HG03442 (cell line): Measurements from ENCODE around the gene CREB3.

ENCODE experiments used
- ATAC-seq: cut with Tn5 transposase; IDR thresholded peaks from one replicate; pipeline ENCODE4 v1.9.1; 2021; ENCODE audit warnings: mild to moderate bottlenecking, moderate library complexity; ENCODE audit not compliant: unreplicated experiment

Gene CREB3

DNA sequence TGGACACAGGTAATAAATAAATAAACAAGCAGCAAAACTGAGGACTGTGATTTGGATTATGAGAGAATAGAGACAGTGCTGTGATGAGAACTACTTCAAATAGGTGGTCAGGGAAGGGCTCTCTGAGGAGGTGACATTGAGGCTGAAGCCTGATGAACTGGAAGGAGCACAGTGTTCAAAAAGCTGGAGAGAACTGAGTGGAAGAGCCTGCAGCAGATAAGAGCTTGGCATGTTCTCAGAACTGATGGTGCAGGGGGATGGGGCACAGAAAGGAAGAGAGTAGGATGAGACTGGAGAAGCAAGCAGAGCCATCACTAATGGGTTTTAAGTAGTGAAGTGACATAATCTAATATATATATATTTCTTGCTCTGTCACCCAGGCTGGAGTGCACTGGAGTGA lies 31.5 kb upstream of the CREB3 start:
- no peak for ATAC-seq

DNA sequence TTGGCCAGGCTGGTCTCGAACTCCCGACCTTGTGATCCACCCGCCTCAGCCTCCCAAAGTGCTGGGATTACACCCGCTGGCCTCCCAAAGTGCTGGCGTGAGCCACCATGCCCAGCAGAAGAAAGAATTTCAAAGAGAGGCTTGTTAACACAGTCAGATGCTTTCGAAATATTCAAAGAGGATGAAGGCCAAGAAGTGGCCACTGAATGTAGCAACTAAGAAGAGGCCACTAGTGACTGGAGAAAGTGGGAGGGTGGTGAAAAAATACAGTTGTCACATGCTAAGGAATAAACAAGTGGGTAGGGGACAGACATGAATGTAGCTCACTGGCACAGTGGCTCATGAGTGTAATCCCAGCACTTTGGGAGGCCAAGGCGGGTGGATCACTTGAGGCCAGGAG lies 29.8 kb upstream of the CREB3 start:
- ATAC-seq, result no peak

DNA sequence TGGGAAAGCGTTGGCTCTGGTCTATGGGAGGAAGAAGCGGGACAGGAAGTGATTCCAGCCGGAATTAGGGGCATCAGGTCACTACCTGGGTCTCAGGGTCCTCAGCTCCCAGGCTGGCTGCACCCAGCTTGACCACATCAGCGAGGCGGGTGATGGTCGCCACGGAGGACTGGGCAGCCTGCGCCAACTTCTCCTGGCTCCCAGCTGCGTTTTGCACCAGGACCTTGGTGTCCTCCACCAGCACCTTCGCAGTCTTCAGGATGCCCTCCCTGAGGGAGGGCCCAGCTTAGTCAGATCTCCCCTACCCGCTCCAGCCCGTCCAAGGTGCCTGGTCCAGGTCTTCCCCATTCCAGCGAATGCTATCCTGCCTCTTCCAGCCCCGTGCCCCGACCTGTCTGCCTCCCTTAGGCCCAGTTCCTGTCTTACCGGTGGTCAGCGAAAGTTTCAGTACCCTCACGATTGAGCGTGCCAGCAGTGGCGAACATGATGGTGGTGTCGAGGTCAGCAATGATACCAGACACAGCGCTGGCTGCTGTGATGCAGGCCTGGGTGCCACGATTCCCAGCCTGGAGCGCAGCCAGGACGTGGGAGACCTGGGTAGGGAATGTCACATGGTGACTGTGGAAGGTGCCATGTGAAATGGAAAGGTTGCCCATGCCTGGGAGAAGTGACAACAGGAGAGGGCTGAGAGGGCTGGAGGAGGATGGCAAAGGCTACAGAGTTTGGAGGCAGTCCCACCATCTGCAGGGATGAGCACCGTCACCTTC lies 28.4 kb upstream of the CREB3 start:
- no peak for ATAC-seq

DNA sequence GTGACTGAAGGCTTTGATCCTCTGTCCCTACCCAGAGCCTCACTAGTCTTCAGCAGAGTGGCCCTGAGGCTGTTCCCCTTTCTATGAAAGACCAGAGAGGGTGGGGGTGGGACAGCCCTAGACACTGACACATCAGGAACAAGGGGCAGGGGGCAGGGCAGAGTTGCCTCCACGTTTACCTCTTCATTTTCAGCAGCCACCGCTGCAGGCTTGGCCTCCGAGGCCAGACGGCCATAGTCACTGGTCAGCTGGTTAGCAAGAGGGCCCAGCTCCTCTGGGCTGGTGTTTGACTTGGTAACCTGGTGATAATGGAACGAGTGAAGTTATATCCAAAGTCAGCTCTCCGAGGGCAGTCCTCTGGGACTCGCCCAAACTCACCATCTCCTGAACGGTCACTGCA lies 27.1 kb upstream of the CREB3 start:
- ATAC-seq, result no peak

DNA sequence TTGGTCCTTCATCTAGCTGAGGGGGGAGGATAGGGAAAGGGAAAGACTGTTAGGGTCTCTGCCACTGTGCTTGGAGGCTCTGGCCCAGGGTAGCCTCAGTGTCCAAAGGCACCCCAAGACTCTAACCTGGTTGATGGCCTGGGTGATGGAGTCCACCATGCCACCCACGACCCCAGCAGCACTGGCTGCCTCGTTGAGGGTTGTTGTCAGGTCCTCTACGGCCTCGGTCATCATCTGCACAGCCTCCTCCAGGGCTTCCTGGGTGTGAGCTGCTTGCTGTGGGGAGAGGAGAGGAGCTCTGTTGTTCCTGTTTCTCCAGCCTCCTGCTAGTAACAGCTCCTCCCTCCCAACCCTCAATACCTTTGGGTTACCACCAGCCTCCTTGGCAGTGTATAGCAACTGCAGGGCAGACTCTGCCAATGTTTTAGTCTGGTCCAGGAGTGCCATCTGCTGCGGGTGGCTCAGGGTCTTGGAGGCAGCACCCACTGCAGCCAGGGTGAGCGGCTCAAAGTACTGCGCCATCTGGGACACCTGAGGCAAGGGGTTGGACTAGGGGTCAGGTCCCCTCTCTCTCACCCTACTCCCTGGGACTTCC lies 26.5 kb upstream of the CREB3 start:
- no peak for ATAC-seq

DNA sequence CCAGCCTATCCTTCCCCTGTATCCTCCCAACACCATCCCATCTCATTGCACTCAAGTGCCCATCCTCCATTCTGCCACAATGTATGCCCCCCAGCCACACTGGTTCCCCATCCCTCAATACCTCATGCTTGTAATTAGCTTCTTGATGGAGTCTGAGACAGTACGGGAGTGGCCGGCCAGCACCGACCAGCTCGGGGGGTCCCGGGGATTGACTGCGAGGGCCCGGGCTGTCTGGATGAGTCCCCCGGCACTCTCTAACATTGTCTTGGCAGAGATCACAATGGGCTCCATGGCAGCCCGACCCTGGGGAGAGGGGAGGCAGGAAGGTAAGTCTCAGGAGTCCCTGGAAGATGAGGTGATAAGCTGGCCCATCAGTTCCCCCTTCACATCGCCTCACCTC lies 25.5 kb upstream of the CREB3 start:
- ATAC-seq, result no peak

DNA sequence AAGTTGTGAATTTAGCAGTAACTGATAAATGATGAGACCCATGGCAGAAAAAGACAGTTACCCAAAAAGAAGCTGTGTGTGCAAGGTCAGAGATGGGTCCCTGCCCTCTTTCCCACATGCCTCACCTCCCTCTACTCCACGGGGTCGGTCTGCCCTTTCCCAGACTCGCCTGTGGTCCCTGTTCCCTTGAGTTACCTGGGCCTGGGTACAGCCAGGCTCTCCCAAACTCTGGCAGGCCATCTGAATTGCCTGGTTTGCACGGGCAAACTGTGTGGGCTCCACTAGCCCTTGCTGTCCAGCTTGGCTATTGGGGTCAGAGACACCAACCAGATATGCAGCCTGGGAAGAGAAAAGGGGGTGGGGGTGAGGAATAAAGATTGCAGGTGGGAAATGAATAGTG lies 24.3 kb upstream of the CREB3 start:
- no peak for ATAC-seq

DNA sequence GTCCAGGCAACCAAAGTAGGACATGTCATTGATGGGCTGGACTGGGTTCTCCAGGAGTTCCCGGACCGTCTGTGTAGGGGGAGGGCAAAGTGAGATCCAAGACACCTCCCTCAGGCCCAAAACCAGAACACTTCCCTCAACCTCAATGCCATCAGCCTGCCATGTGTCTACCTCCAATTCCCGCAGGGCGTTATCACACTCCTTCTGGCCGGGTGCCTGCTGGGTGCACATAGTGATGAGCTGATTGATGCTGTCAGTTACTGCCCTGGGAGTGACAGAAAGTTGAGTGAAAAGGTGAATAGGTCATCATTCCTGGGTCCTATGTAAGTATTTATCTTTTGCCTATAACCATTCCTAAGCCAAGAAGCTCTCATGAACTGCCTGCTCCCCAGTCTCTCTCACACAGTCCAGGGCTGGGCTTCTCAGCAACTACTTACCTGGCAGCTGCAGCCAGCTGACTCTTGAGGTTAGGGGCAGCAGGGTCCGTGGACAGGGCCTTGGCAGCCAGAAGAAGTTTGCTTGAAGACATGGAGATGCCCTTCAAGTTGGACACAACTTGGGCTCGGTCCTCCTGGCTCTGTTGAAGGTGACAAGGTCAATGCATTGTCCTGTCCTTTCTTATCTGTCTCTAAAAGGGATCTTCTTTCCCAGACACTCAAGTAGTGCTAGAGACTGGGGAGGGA lies 21.5 kb upstream of the CREB3 start:
- ATAC-seq, result no peak

DNA sequence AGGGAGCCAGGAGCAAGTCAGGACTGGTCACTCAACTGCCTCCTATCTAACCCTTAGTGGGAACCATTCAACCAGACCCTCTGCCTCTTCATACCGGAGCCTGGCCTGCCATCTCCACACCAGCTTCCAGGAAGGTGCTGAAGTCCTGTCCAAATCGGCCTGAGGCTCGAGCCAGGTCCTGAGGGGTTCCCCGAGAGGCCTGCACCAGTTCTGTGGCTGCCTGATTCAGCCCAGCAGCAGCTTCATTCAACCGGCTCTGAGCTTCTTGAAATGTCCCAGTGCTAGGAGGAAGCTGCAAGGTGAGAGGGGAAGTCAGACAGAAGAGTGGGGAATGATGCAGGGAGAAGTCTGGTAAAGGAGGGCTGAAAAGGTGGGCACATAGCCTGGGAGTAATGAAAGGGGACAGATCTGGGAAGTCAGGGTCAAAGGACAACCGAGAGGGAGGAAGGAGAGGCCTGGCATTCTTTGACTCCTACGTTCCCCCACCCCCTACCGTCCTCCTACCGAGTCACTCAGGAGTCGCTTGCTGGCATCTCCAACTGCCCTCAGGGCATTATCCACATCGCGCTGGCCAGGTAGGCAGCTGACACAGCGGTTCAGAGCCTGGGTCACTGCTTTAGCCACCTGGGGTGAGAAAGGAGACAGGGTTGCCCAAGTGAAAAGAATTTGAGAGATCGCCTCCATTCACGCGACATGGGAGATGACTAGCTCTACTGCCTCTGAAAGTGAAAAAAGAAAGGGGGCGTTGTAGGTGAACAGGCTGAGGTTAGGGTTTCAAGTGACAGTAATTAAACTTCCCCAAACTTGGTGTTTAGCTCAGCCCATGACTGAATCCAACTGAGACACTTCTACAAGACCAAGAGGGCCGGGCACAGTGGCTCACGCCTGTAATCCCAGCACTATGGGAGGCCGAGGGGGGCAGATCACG lies 20.7 kb upstream of the CREB3 start:
- ATAC-seq, result no peak

DNA sequence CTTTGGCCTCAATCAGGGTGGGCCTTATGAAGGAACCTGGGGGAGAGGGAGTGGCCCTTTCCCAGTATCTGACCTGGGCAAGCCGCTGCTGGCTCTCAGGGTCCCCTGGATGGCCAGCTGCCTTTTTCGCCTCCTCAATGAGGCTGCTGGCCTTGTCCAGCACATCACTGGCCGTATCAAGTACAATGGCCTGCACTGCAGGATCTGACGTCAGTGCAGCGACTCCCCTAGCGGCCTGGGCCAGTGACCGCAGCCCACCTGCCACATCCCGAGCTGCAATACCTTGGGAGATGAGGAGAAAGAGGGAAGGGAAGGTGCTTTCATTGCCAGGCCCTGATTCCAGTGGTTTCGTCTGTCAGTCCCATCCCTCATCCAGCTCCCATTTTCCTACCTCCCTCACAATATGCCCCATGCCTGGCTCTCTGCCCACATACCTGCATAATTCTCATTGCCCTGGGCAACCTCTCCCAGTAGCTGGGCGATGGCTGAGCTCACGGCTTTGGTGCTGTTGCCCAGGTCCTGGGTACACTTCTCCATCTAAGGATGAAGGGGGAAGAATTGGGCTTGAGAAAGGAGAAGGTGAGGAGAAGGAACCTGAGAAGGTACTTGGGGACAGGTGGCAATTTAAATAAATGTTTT lies 19.6 kb upstream of the CREB3 start:
- no peak for ATAC-seq

DNA sequence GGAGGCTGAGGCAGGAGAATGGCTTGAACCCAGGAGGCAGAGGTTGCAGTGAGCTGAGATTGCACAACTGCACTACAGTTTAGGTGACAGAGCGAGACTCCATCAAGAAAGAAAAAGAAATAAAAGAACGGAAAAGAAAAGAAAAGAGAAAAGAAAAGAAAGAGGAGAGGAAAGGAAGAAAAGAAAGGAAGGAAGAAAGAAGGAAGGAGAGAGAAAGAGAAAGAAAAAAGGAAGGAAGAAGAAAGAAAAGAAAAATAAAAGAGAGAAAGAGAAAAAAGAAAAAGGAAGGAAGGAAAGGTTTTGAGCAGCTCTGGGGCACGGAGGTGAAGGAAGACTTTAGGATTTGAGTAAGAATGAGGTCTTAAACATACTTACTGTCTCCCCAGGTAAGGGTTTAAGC lies 18.9 kb upstream of the CREB3 start:
- ATAC-seq, result no peak

DNA sequence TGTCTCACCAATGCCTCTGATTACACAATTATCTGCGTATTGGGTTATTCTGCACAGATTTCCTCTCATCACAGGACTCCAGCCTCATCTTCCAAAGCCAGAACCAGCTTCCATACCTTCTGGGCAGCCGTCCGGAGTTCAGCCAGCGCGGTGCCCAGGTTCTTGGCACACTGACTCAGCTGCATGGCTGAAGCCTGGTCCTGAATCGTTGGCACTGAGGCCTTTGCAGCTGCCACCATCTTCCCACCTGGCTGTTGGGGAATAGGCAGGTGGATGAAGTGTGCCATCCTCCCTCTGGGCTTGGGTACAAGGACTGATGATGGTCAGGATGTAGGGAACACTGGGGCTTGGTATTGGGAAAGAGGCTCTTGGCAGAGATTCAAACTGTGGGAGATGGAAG lies 18.3 kb upstream of the CREB3 start:
- ATAC-seq, result no peak

DNA sequence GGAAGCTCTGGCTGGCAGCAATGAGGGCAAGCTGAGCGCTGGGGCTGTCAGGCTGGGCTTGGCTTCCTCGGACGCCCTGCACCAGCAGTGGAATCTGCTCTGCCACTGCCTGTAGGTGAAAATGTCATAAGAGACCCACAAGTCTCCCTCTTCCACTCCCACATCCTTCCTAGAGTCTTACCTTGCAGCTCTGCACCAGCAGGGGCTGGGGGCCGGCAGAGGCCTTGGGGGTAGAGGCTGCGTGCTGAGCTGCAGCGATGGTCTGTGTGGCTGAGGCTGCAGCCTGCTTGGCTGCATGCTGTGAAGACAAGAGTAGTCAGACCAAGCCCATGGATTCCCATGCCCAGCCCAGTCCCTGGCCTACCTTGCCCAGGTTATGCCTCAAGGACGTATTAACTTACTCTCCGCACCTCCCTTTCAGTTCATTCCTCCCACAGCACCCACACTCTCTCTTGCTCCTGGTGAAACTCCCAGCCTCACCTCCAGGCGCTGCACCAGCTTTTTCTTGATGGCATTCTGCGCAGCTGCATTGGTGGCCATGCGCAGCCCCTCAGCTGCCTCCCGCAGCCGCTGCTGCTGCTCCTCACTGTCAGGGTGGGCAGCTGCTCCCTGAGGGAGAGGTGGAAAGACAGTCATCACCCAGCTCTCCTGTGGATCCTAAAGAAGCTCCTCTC lies 17.8 kb upstream of the CREB3 start:
- no peak for ATAC-seq

DNA sequence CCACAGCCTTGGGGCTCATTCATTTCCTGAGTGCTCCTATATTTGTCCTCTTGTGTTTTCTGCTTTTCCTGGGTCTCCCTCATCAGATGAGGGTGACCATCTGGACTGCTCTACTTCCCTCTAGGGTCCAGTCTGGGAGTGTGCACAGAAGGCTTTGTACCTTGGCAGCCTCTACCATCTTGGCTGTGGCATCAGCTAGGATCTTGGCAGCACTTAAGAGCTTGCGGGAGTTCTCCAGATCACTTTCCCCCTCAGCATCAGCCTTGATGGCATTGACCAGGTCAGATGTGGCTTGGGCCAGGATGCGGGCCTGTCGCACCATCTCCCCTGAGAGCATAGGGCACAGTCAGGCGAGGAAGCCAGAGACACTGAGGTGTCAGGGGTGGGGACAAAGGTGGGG lies 16.2 kb upstream of the CREB3 start:
- no peak for ATAC-seq

DNA sequence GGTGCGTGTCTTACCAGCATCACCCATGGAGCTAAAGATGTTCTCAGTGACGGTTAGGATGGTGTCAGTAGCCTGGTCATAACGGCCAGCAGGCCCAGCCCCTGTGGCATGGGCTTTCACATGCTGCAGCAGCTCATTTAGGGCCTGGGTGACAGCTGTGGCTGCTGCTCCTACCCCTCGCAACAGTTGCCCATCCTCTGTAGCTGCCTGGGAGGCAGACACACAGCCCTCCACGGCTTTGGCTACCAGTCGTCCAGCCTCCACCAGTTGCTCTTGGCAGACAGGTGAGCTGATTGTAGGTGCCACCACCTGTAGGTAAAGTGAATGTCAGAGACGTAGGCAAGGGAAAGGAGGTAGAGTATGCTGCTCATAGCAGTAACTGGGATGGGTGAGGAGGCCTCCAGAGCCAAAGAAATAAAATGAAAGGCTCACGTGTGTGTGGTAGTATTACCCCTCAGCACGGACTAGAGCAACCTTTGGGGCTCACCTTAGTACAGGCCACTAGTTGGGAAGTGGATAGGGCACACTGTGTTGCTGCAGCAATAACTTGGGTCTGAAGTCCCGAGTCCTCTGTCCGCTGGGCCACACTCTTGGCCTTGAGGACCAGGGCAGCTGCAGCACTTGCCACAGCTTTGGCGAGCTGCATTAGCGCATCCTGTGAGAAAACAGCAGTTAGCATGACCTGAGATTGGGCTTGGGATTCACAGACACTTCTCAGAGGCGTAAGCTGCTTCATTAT lies 15.2 kb upstream of the CREB3 start:
- ATAC-seq, result no peak

DNA sequence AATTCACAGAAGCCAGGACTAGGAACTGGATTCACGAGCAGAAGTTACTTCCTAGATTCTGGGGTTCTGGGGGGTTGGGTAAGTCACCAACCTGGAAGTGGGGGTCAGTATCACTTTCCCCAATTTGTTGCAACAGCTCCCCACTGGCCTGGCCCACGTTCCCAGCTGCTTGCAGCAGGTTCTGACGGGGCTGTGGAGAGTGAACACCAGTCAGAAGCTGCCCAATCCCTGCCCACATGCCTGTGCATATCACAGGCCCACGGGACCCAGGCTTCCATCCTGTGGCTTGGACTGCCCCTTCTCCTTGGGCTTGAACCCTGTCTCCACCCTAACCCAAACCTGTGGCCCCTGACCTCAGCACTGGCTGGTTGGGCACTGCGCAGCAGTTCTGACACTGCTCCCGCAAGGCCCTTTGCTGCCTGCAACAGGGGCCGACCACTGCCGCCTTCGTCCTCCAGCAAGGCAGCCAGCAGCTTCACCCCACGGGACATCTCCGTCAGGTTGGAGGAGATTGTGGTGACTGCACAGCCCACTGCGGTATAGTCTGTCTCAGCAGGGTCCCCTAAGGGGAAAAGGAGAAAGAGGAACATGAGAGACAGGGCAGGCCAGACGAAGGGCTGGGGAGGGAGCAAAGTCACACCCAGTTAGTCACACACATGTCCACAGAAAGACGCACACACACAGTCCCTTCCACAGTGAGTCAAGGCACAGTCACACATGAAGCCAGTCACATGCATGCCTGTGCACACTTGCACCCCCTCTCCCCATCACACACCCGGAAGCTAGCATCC lies 13.6 kb upstream of the CREB3 start:
- no peak for ATAC-seq

DNA sequence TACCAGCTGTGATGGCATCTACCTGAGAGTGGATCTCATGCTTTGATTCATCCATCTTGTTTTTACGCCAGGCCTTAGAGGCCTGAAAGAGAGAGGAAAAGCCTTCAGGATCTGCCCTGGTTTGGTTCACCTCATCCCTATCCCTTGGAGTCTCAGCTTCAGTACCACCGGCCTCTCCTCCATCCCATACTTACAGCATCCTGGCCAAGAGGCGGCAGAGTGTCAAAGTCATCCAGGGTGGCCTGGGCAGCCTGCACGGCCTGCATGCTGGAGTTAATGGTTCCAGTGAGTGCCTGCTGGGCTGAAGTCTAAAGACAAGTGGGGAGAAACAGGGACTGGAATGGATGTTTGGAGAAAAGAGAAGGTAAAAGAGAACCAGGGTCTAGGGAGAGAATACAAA lies 12.9 kb upstream of the CREB3 start:
- no peak for ATAC-seq

DNA sequence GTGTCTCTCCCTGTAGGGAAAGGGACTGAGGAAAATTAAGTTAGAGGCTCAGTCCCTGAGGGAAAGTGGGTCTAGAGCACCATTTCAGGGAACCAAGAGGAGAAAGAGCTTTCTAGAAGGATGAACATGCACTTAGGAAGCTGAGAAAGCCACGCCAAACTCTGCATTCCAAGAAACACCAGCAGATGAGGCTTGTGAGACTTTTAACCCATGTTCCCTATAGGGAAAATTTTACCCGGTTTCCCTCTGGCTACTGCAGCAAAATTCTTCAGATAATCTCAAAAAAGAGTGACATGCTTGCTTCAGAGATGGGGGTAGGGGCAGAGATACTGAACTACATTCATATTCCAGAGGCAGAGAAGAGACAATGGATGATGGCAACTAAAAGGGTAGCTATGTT lies 9.0 kb upstream of the CREB3 start:
- ATAC-seq, result no peak

DNA sequence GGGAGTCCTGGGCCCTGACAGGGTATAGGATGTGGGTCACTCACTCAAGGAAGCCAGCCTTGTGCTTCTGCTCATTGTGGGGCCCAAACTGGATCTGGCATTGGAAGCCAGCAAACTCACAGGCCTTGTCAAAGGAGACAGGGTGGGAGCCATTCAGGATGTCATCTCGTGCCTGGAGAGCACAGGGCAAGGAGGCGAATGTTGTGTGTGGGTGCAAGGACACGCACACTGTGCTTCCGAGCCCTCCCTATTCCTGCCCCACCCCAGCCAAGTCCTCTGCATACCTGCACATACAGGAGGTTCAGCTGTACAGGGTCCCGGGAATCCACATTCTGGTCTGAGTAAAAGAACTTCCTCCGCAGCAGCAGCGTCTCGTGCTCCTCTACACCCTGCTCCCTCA lies 8.6 kb upstream of the CREB3 start:
- no peak for ATAC-seq
